Tibial nerve (tissue), 4 donors: Measurements from ENCODE around the gene MYLK2. TPM values are rescaled to one million over a fixed set of nuclear protein-coding genes. Genes with fewer than 3 reads are reported as not detected.

Experiments
- DNase-seq, 2 donors: peaks; one replicate each; pipeline ENCODE4 v3.0.0-alpha.2; 2019; ENCODE audit warnings: low spot score in 2 of 2
- H3K27ac ChIP-seq, 4 donors: fragments of 200-600 bp; sonication (generic) in 3 of 4; one replicate each; pipeline ENCODE4 v1.5.1; 2017 to 2019; ENCODE audit warnings: mild to moderate bottlenecking in 1 of 4
- H3K27me3 ChIP-seq, 2 donors: fragments of 200-600 bp; sonication (generic) in 1 of 2; one replicate each; pipeline versions ENCODE4 v1.5.1 to v1.6.0; 2017 to 2019
- H3K36me3 ChIP-seq, 3 donors: fragments of 200-600 bp; sonication (generic); one replicate each; pipeline ENCODE4 v1.5.1; 2018 to 2019
- H3K4me1 ChIP-seq, 4 donors: fragments of 200-600 bp; sonication (generic) in 3 of 4; one replicate each; pipeline ENCODE4 v1.5.1; 2017 to 2019
- H3K4me3 ChIP-seq, 4 donors: fragments of 200-600 bp; sonication (generic) in 3 of 4; one replicate each; pipeline ENCODE4 v1.5.1; 2017 to 2019; ENCODE audit warnings: mild to moderate bottlenecking in 1 of 4, moderate library complexity in 1 of 4
- H3K9me3 ChIP-seq, 4 donors: fragments of 200-600 bp; sonication (generic) in 3 of 4; one replicate each; pipeline ENCODE4 v1.5.1; 2017 to 2019
- EP300 ChIP-seq, 2 donors: sonication (generic); formaldehyde crosslinking; IDR thresholded peaks; one replicate each; pipeline ENCODE4 v1.6.1; 2017; ENCODE audit warnings: antibody characterized with exemption in 2 of 2, mild to moderate bottlenecking in 1 of 2
- POLR2A ChIP-seq, 2 donors: fragments of 450-650 bp; IDR thresholded peaks; one replicate each; pipeline ENCODE4 v1.6.1; 2017; ENCODE audit warnings: antibody characterized with exemption in 2 of 2, mild to moderate bottlenecking in 2 of 2, moderate library complexity in 2 of 2
- WGBS, 2 donors: methylation state at CpG; one replicate each; pipeline ENCODE4 v1.1.5; 2018; 5-methylcytosine and 5-hydroxymethylcytosine counted together
- total RNA-seq, 4 donors: library from RNA; depleted of rRNA; stranded (reverse); fragments of >200 nt; gene quantifications; one replicate each; pipeline ENCODE4 v1.1.0, GENCODE V29; 2016
- TF ChIP-seq, protein P1 (sequence below), 5 experiments: fragments of 200-600 bp in 3 of 5; fragments of 450-650 bp in 2 of 5; sonication (generic) in 3 of 5; IDR thresholded peaks; one replicate each; pipeline ENCODE4 v1.5.1; 2016 to 2019; ENCODE audit warnings: antibody characterized with exemption in 5 of 5, mild to moderate bottlenecking in 3 of 5, moderate library complexity in 2 of 5

MYLK2 gene
- total RNA-seq, 4 donors from 2014 or later, result 0.66 to 1.3 TPM; not detected in 2

DNA sequence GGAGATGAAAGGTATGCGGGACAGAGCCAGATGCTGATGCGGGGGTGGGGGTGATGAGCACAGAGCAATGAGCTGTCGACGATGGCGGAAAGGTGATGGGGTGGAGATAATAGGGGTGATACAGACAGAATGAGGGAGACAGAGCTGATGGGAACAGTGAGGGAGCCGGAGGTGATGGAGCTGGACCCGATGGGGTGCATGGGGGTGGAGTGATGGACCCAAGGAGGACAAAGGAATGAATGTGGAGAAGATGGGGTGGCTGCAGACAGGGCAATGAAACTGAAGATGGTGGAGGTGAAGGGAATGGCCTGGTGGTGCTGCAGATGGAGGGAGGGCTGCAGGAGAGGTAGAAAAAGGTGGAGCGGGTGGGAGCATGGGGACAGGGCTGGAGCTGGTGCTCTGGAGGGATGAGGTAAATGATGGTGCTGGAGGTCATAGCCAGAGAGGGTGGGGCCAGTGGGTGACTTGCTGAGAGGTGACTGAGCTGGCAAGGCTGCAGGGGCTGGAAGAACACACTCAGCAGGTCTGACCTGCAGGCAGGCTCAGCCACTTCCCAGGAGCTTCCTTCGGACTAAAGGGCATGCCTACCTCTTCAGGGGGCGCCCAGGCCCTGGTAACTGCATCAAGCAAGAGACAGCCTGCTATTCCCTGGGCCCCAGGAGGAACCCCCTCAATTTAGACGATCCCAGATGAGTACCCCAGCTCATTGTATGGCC, 32.2 kb downstream of the MYLK2 start:
- H3K36me3 ChIP-seq, result no peaks in the 10 kb centered on the region
- H3K4me1 ChIP-seq, result peaks cover 0 to 8% (median 0%) of the 10 kb centered on the region in 4 donors
- TF ChIP-seq EP300 (IDR thresholded peaks at IDR 0.05) (no peak), POLR2A (IDR thresholded peaks at IDR 0.05) (no peak)
- TF ChIP-seq, protein P1, sequence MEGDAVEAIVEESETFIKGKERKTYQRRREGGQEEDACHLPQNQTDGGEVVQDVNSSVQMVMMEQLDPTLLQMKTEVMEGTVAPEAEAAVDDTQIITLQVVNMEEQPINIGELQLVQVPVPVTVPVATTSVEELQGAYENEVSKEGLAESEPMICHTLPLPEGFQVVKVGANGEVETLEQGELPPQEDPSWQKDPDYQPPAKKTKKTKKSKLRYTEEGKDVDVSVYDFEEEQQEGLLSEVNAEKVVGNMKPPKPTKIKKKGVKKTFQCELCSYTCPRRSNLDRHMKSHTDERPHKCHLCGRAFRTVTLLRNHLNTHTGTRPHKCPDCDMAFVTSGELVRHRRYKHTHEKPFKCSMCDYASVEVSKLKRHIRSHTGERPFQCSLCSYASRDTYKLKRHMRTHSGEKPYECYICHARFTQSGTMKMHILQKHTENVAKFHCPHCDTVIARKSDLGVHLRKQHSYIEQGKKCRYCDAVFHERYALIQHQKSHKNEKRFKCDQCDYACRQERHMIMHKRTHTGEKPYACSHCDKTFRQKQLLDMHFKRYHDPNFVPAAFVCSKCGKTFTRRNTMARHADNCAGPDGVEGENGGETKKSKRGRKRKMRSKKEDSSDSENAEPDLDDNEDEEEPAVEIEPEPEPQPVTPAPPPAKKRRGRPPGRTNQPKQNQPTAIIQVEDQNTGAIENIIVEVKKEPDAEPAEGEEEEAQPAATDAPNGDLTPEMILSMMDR (IDR thresholded peaks at IDR 0.05), result no peak
- H3K27me3 ChIP-seq, result peaks cover 0 to 23% of the 10 kb centered on the region in 2 donors
- 71 to 75% methylated on average over 11 of the region's 11 CpGs for WGBS, 2 donors
- DNase-seq, result no peak
- no peak overlapping the region for H3K27ac ChIP-seq
- H3K9me3 ChIP-seq, result no peaks in the 10 kb centered on the region
- H3K4me3 ChIP-seq, result no peak overlapping the region

DNA sequence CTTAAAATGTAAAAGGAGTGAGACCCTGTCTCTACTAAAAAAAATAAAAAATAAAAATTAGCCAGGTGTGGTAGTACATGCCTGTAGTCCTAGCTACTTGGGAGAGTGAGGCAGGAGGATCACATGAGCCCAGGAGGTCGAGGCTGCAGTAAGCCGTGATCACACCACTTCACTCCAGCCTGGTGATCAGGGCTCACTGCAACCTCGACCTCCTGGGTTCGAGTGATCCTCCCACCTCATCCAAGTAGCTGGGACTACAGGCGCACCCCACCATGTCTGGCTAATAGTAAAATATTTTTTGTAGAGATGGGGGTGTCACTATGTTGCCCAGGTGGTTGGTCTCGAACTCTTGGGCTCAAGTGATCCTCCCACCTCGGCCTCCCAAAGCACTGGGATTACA, 34.3 kb downstream of the MYLK2 start:
- H3K4me3 ChIP-seq, result no peak overlapping the region
- no peak overlapping the region for H3K27ac ChIP-seq
- no peak for DNase-seq
- peaks cover 0 to 33% of the 10 kb centered on the region in 2 donors for H3K27me3 ChIP-seq
- no peaks in the 10 kb centered on the region for H3K9me3 ChIP-seq
- WGBS, 2 donors, result 79 to 81% methylated on average over 7 of the region's 7 CpGs
- peaks cover 0 to 7% (median 0%) of the 10 kb centered on the region in 4 donors for H3K4me1 ChIP-seq
- no peak for TF ChIP-seq POLR2A (IDR thresholded peaks at IDR 0.05)
- TF ChIP-seq EP300 (IDR thresholded peaks at IDR 0.05), result no peak
- TF ChIP-seq, protein P1 (IDR thresholded peaks at IDR 0.05), result no peak
- no peaks in the 10 kb centered on the region for H3K36me3 ChIP-seq

DNA sequence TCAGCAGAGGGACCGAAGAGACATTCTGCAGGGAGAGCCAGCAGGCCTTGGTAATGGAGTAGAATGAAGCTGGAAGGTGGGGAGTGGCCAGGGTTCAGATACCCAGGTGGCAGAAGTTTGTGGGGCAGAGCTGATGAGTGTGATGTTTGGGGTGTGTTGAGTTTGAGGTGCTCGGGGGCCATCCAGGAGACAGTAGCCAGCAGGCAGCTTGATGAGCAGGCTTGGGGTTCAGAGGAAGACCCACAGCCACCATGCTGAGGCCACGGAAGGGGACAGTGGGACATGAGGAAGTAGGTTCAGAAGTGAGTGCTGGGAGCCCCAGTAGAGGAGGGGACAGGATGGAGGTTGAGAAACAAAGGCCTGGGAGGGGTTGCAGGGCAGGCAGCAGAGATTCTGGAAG, 37.4 kb downstream of the MYLK2 start:
- H3K27ac ChIP-seq, result no peak overlapping the region
- DNase-seq, result no peak
- no peak for TF ChIP-seq POLR2A (IDR thresholded peaks at IDR 0.05)
- TF ChIP-seq EP300 (IDR thresholded peaks at IDR 0.05), result no peak
- TF ChIP-seq, protein P1 (IDR thresholded peaks at IDR 0.05), result no peak
- H3K4me1 ChIP-seq, result peaks cover 0 to 25% (median 16%) of the 10 kb centered on the region in 4 donors
- H3K27me3 ChIP-seq, result peaks cover 0 to 18% of the 10 kb centered on the region in 2 donors
- WGBS, 2 donors, result 68 to 78% methylated on average over 3 of the region's 3 CpGs
- H3K4me3 ChIP-seq, result no peak overlapping the region
- H3K9me3 ChIP-seq, result no peaks in the 10 kb centered on the region
- H3K36me3 ChIP-seq, result no peaks in the 10 kb centered on the region

DNA sequence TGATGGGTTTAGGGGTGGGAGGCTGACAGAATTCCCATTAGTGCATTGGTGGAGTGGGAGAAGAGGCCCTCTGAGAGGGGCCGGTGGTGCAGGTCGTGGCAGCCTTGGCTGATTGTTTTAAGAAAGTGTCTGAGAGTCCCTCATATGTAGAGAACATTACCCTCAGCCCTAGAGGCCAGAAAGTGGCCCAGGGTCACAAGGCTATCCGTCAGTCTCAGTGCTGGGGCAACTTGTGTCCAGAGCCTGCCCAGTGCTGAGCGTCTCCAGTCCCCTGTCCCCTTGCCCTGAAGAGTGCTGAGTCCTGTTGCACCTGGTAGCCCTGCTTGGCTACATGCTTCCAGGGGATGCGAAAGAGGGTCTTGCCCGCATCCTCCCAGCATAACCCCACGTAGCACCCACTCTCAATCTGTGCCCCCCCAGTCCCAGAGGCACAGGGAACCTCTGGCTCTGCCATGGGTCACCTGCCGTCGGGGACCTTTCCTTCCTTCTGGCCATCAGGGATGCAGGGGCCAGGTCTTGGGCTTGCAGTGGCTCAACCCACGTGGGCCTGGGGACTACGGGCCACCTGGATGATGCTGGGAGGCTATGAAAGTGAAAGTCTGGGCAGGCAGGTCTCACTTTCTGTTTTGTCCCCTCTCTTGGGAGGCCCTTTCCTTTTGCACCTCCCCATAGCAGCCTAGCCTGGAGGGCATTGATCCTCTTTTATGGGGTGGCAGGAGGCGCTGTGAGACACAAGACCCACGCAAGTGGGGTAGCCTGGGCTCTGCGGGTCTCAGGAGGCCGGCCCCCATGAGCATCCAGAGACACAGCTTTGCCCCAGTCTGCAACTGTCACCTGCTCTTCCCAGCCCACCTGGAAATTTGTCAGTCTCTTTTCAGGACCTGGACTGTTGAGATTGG, 39.0 kb downstream of the MYLK2 start:
- no peak for DNase-seq
- 69 to 71% methylated on average over 9 to 11 of the region's 15 CpGs for WGBS, 2 donors
- Histone ChIP-seq H3K4me1 (peaks cover 0 to 23% (median 18%) of the 10 kb centered on the region in 4 donors), H3K4me3 (no peak overlapping the region), H3K27me3 (peaks cover 0 to 15% of the 10 kb centered on the region in 2 donors), H3K27ac (no peak overlapping the region), H3K9me3 (no peaks in the 10 kb centered on the region), H3K36me3 (peaks cover 0 to under 1% (median 0%) of the 10 kb centered on the region in 3 donors)
- TF ChIP-seq EP300 (IDR thresholded peaks at IDR 0.05), result no peak
- TF ChIP-seq, protein P1 (IDR thresholded peaks at IDR 0.05), result no peak
- no peak for TF ChIP-seq POLR2A (IDR thresholded peaks at IDR 0.05)

DNA sequence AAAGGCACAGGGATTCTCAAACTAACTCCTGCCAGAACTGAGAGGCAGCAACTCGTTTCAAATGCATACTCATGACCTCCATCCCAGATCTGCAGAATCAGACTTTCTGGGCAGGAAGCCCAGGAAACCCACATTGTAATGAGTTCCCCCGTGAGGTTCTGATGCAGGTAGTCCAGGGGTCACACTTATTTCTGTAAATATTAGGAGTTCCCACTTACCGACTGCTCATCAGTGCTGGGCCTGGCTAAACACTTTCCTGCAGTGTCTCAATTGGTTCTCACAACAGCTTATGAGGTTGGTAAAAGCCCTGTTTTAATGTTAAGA, 39.6 kb downstream of the MYLK2 start:
- no peak for DNase-seq
- Histone ChIP-seq H3K27ac (no peak overlapping the region), H3K27me3 (peaks cover 0 to 15% of the 10 kb centered on the region in 2 donors), H3K4me3 (no peak overlapping the region), H3K4me1 (peaks cover 0 to 23% (median 18%) of the 10 kb centered on the region in 4 donors), H3K9me3 (no peaks in the 10 kb centered on the region), H3K36me3 (peaks cover 0 to 7% (median 0%) of the 10 kb centered on the region in 3 donors)
- no peak for TF ChIP-seq POLR2A (IDR thresholded peaks at IDR 0.05)
- TF ChIP-seq EP300 (IDR thresholded peaks at IDR 0.05), result no peak
- TF ChIP-seq, protein P1 (IDR thresholded peaks at IDR 0.05), result no peak
- 35 to 38% methylated on average over 3 of the region's 3 CpGs for WGBS, 2 donors
